Tibial artery (tissue), 4 donors: ENCODE results near the gene SLC1A7.

Source experiments
- DNase-seq, 2 donors: peaks; one replicate each; pipeline ENCODE4 v3.0.0-alpha.2; 2019
- H3K27ac ChIP-seq, 2 donors: fragments of 200-600 bp; sonication (generic) in 1 of 2; 1 replicate in 1 of 2; 2 replicates in 1 of 2; pipeline ENCODE4 v1.5.1; 2018 to 2019; ENCODE audit warnings: mild to moderate bottlenecking in 1 of 2
- H3K27me3 ChIP-seq, 2 donors: fragments of 200-600 bp; sonication (generic) in 1 of 2; one replicate each; pipeline versions ENCODE4 v1.5.1 to v1.6.0; 2016 to 2019
- H3K36me3 ChIP-seq, 3 donors: fragments of 200-600 bp; sonication (generic) in 2 of 3; one replicate each; pipeline ENCODE4 v1.5.1; 2016 to 2019; ENCODE audit warnings: mild to moderate bottlenecking in 2 of 3
- H3K4me1 ChIP-seq, 4 donors: fragments of 200-600 bp; sonication (generic) in 2 of 4; 1 replicate in 3 of 4; 2 replicates in 1 of 4; pipeline ENCODE4 v1.5.1; 2016 to 2019
- H3K4me3 ChIP-seq, 2 donors: fragments of 200-600 bp; sonication (generic) in 1 of 2; 1 replicate in 1 of 2; 2 replicates in 1 of 2; pipeline ENCODE4 v1.5.1; 2018 to 2019; ENCODE audit warnings: mild to moderate bottlenecking in 2 of 2
- H3K9me3 ChIP-seq, 3 donors: fragments of 200-600 bp; sonication (generic) in 1 of 3; one replicate each; pipeline ENCODE4 v1.5.1; 2016 to 2019
- CTCF ChIP-seq, 2 experiments: fragments of 200-600 bp in 1 of 2; fragments of 450-650 bp in 1 of 2; IDR thresholded peaks; one replicate each; pipeline ENCODE4 v1.5.1; 2017 to 2019; ENCODE audit warnings: antibody characterized with exemption in 2 of 2, mild to moderate bottlenecking in 1 of 2, moderate library complexity in 1 of 2
- intact Hi-C: fragments of 100-400 bp; cut with DNase I; formaldehyde crosslinking; loops from one replicate; pipeline ENCODE4 v1.15.0; 2023; ENCODE audit warnings: low total_unique reads

SLC1A7 gene

GRCh38 chr1:53142226-53142853 lies at the start of gene SLC1A7:
Gene SLC1A7, minus strand, starts transcription at chr1:53142638. Its CDS starts 189 bp downstream, at chr1:53142449.
- Histone ChIP-seq H3K4me1 (peaks cover 0 to 13% (median 6%) of the 10 kb centered on the region in 4 donors), H3K27ac (no peak within 1 kb of the TSS), H3K36me3 (no peaks in the 10 kb centered on the region), H3K4me3 (no peak within 1 kb of the TSS), H3K27me3 (no peaks in the 10 kb centered on the region), H3K9me3 (no peaks in the 10 kb centered on the region)
- intact Hi-C loops = no loop called here
- TF ChIP-seq CTCF (IDR thresholded peaks at IDR 0.05) = no peak
- no peak for DNase-seq

GRCh38 chr1:53190210-53190611 lies 47.8 kb upstream of the SLC1A7 start:
- H3K4me1 ChIP-seq = peaks cover 0 to 5% (median 2%) of the 10 kb centered on the region in 4 donors
- H3K27me3 ChIP-seq = no peaks in the 10 kb centered on the region
- H3K36me3 ChIP-seq = no peaks in the 10 kb centered on the region
- no peak overlapping the region for H3K27ac ChIP-seq
- no peak for DNase-seq
- no peak for TF ChIP-seq CTCF (IDR thresholded peaks at IDR 0.05)
- intact Hi-C loops = loop anchor here (10.0 kb wide), 1 partner anchor 265 kb away; the partner anchor contains the start of genes ECHDC2 and SCP2
- H3K4me3 ChIP-seq = no peak overlapping the region
- no peaks in the 10 kb centered on the region for H3K9me3 ChIP-seq

GRCh38 chr1:53189061-53189460 lies 46.6 kb upstream of the SLC1A7 start:
- no peaks in the 10 kb centered on the region for H3K36me3 ChIP-seq
- no peaks in the 10 kb centered on the region for H3K4me1 ChIP-seq
- no peak overlapping the region for H3K27ac ChIP-seq
- no peaks in the 10 kb centered on the region for H3K27me3 ChIP-seq
- no peaks in the 10 kb centered on the region for H3K9me3 ChIP-seq
- H3K4me3 ChIP-seq = no peak overlapping the region
- no peak for TF ChIP-seq CTCF (IDR thresholded peaks at IDR 0.05)
- DNase-seq = no peak
- intact Hi-C loops = loop anchor here (10.0 kb wide), 1 partner anchor 464 kb away; the partner anchor contains the start of gene ZYG11B

GRCh38 chr1:53188099-53188498 lies 45.7 kb upstream of the SLC1A7 start:
- H3K27ac ChIP-seq = no peak overlapping the region
- no peaks in the 10 kb centered on the region for H3K4me1 ChIP-seq
- intact Hi-C loops = loop anchor here (10.0 kb wide), 1 partner anchor 463 kb away; the partner anchor contains the start of gene ZYG11B
- H3K27me3 ChIP-seq = no peaks in the 10 kb centered on the region
- no peak for DNase-seq
- no peak overlapping the region for H3K4me3 ChIP-seq
- no peaks in the 10 kb centered on the region for H3K9me3 ChIP-seq
- TF ChIP-seq CTCF (IDR thresholded peaks at IDR 0.05) = no peak
- H3K36me3 ChIP-seq = no peaks in the 10 kb centered on the region

DNA sequence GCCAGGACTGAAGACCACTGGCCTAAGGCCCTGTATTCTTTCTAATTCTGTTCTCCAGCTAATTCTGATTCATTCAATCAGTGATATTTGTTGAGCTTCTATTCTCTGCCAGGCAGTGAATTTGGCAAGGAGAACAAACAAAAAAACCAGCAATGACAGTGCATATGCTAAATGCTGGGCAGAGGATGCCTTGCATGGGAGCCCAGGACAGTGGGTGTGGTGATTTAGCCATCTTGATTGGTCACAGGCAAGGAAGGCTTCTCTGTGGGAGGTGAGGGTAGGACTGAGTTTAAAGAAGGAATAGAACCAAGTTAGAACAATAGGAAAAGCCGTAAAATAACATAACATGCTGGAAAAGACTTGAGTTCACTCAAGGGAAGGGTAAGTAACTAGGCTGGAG lies 45.0 kb upstream of the SLC1A7 start:
- no peak for TF ChIP-seq CTCF (IDR thresholded peaks at IDR 0.05)
- H3K27me3 ChIP-seq = no peaks in the 10 kb centered on the region
- intact Hi-C loops = loop anchor here (10.0 kb wide), 1 partner anchor 463 kb away; the partner anchor contains the start of gene ZYG11B
- H3K4me3 ChIP-seq = no peak overlapping the region
- peaks cover 0 to 1% (median under 1%) of the 10 kb centered on the region in 4 donors for H3K4me1 ChIP-seq
- no peaks in the 10 kb centered on the region for H3K9me3 ChIP-seq
- H3K27ac ChIP-seq = no peak overlapping the region
- DNase-seq = no peak
- no peaks in the 10 kb centered on the region for H3K36me3 ChIP-seq
